GM12874 (cell line): ENCODE results near the gene POLE2.
A peak's percentile ranks its signal among the peaks of the same experiment; 100 is the strongest.

Source experiments
- CTCF ChIP-seq: IDR thresholded peaks from 2 replicates; pipeline ENCODE4 v1.5.1; 2011; ENCODE audit warnings: low read depth, mild to moderate bottlenecking, control low read depth, low read length, moderate library complexity; ENCODE audit not compliant: insufficient read depth

The POLE2 gene

GRCh38 chr14:49640540-49641417, 47.2 kb downstream of the POLE2 start:
- TF ChIP-seq CTCF: no peak

- no peak for TF ChIP-seq CTCF
Measured at GRCh38 chr14:49637534-49638078, 50.4 kb downstream of the POLE2 start.

- TF ChIP-seq CTCF: no peak
Measured at GRCh38 chr14:49636866-49637265, 51.1 kb downstream of the POLE2 start.

- TF ChIP-seq CTCF: no peak
Measured at GRCh38 chr14:49634547-49635334, 53.3 kb downstream of the POLE2 start, which contains the start of gene DNAAF2. Gene DNAAF2, minus strand, starts transcription at chr14:49635244. Its CDS starts 95 bp downstream, at chr14:49635149.

- TF ChIP-seq CTCF: peak; percentile 88
Measured at GRCh38 chr14:49633640-49634546, 54.1 kb downstream of the POLE2 start.

GRCh38 chr14:49623941-49624839, 63.8 kb downstream of the POLE2 start:
- no peak for TF ChIP-seq CTCF
